HG02588 (cell line): ENCODE measurements around the gene C1D.
"Not testable (repeated sequence)": the region's sequence is repeated elsewhere in the genome, so short reads cannot be mapped to it uniquely, and the experiment has no call there.

Source experiments
- ATAC-seq: cut with Tn5 transposase; IDR thresholded peaks from one replicate; pipeline ENCODE4 v1.9.1; 2021; ENCODE audit warnings: mild to moderate bottlenecking, moderate library complexity; ENCODE audit not compliant: unreplicated experiment

The C1D gene

DNA sequence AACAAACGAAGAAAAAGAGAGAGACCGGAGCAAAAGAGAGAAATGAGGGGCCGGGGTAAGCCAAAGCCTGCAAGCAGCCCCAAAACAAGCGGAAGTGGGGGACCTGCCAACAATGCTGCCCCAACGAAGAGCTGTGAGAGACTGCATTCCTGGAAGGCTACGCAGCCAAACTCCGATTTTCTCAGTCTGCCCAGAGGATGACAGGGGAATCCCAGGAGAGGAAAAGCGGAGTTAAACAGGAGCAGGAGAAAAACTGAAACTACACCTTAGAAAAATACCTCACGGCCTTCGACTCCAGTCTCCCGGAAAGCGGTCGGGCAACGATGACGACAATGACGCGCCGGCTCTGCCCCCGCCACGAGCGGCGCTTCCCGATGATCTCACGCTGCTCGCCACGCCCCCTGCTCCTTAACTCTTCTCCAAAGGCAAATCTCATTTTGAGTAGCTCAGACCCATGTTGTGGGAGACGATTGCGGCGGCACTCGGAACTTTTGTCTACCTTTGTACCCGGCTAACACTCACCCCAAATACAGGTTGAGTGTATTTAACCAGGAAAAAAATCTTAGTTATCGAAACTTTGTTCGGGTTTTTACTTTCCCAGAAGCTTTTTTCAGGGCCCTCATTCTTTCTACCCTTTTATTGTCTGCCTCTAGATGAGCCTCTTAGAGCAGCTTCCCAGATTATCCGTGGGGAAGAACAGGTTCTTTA lies at the start of gene C1D:
Gene C1D, minus strand, starts transcription at position 325 of the 708 bp plus-strand sequence. CDS start 15,694 bp downstream, outside the sequence.
- ATAC-seq = peak; percentile 93

DNA sequence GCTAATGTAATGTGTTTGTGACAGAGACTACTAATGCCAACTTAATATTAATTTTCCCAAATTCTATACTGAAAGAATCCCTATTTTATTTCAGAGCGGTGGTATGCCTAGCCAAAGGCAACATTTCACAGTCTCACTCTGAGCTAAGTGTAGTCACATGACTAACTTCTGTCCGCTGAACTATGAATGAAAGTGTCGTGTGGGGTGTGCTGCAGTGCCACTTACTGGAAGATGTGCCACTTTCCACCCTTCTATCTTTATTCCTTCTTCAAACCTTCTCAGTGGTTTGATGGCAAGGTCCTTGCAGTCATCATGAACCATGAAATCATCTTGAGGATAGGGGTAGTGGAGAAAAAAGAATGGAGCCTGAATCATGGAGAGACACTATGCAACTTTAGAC lies 47.3 kb upstream of the C1D start:
- peak; percentile 79 for ATAC-seq

GRCh38 chr2:68108120-68108519 lies 45.3 kb upstream of the C1D start:
- ATAC-seq = no peak

DNA sequence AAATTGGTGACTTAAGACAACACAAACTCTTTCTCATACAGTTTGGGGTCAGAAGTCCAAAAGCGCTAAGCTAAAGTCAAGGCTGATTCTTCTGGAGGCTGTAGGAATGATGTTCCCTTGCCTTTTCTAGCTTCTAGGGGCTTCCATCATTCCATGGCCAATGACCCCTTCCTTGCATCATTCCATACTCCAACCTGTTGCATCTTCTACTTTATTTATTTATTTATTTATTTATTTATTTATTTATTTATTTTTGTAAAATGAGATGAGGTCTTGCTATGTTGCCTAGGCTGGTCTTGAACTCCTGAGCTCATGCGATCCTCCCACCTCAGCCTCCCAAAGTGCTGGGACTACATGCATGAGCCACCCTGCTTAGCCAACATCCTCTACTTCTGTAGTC lies 44.7 kb upstream of the C1D start:
- ATAC-seq = no peak

- ATAC-seq = no peak
Measured at GRCh38 chr2:68104111-68104835, 41.5 kb upstream of the C1D start.

- no peak for ATAC-seq
Measured at GRCh38 chr2:68103709-68104055, 40.9 kb upstream of the C1D start.

DNA sequence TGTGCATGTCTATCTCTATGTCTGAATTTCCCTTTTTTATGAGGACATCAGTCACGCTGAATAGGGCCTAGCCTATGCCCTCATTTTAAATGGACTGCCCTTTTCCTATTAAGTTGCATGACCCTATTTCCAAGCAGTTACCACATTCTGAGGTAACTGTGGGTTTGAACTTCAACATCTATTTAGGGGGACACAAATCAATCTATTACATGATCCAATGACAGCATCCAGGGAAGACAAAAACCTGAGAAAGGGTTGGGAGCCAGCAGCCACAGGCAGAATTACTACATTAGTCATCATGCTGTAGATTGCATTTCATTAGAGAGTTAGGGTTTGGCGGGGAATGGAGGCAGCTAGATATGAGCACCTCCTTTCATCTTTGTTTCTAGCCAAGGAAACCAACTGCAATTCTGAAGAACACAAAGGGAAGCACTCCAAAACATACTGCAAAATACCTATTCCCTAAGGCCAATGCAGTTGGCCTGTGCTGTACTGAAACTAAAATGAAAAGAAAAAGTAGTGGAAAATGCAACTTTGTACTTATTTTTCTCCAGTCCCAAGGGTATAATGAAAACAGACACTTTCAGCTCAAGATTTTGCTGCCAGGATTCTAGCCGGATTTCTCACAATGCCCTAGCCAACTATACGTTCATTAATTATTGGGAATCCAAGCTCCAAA lies 40.4 kb upstream of the C1D start:
- no peak for ATAC-seq

GRCh38 chr2:68100189-68100588 lies 37.4 kb upstream of the C1D start:
- ATAC-seq = no peak

GRCh38 chr2:68099260-68099659 lies 36.5 kb upstream of the C1D start:
- no peak for ATAC-seq

- ATAC-seq = no peak
Measured at GRCh38 chr2:68098291-68098797, 35.5 kb upstream of the C1D start.

DNA sequence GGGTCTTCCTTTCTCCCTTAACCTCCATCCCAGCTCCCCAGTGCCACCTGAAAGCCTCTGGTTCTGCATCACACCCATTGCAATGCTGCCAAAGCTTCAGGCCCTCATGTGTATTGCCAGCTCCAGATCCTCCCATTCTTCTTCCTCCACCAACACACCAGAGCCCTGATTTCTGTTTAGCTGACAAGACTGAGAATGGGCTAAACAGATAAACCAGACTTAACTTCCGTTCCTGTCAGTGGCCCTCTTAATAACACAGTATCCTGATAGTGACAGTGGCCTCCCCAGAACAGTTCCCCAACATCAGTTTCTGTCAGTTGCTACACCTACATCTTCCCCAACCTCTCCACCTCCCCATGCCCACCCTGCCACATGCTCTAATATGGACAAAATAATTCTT lies 31.3 kb upstream of the C1D start:
- no peak for ATAC-seq

DNA sequence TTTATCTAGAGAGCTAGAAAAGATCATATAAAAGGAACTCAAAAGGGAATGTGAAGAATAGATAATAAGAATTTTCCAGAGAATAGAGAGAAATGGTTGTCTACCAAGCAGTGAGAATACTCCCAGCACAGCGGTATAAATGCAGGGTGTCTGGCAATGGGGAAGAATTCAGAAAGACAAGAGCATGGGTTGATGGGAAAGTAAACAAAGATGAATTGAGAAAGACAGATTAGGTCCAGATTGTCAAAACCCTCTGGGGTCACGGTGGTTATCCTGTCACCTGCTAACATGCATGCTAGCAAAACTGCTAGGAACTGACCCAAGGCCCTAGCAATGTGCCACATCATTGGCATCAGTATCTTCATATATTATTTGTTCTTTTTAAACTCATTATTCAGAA lies 30.8 kb upstream of the C1D start:
- ATAC-seq = no peak

GRCh38 chr2:68091439-68092034 lies 28.7 kb upstream of the C1D start:
- ATAC-seq = no peak

DNA sequence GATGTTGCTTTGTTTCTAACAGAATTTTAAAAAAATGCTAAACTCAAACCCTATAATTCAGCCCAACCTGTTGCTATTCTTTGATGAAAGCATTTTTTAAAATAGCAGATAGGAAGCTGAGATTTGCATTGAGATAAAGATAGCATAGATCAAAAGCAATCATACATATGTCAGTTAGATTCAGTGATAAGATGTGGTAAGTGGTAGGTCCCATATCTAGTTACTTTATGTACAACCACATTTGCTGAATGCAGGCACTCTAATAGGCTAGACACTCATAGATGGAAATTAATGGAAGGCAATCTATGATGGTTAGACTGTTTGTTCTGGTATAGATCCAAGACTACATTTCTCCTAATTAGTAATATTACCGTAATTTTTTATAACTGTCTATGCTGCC lies 27.2 kb upstream of the C1D start:
- no peak for ATAC-seq

GRCh38 chr2:68088940-68089339 lies 26.1 kb upstream of the C1D start:
- no peak for ATAC-seq

- ATAC-seq = no peak
Measured at GRCh38 chr2:68086166-68086565, 23.4 kb upstream of the C1D start.

- no peak for ATAC-seq
Measured at GRCh38 chr2:68083346-68083745, 20.5 kb upstream of the C1D start.

DNA sequence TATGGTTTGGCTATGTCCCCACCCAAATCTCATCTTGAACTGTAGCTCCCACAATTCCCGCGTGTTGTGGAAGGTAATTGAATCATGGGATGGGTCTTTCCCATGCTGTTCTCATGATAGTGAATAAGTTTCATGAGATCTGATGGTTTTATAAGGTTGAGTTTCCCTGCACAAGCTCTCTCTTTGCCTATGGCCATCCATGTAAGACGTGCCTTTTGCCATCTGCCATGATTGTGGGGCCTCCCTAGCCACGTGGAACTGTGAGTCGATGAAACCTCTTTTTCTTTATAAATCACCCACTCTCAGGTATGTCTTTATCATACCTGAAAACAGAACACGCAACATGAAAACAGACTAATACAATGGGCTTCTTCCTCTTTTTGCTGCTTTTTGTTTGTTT lies 11.2 kb upstream of the C1D start:
- no peak for ATAC-seq

- ATAC-seq = not testable (repeated sequence)
Measured at GRCh38 chr2:68063797-68064646, 1.2 kb upstream of the C1D start.

DNA sequence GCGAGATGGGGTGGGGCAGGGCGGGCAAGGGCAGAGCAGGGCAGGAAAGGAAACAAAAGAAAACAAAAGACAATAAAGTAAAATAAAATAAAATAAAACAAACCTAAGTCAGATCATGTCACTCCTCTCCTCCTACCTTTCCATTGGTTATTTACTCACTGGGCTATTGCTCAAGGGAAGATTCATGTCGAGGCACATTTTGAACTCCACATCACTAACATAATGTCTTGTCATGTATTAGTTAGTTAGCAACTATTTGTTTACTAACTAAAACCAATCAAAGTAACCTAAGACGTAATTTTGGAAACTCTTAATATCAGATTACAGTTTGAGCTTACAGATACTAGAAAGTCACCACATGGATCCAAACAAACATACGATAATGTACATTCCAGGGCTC lies 2.2 kb downstream of the C1D start:
- ATAC-seq = no peak
